HG03521 (cell line): ENCODE results near the gene TMEM116.
"Not testable (repeated sequence)": the region's sequence is repeated elsewhere in the genome, so short reads cannot be mapped to it uniquely, and the experiment has no call there.

Experiments used
- ATAC-seq: cut with Tn5 transposase; IDR thresholded peaks from one replicate; pipeline ENCODE4 v1.9.1; 2021; ENCODE audit warnings: mild to moderate bottlenecking, moderate library complexity; ENCODE audit not compliant: unreplicated experiment

TMEM116 gene

DNA sequence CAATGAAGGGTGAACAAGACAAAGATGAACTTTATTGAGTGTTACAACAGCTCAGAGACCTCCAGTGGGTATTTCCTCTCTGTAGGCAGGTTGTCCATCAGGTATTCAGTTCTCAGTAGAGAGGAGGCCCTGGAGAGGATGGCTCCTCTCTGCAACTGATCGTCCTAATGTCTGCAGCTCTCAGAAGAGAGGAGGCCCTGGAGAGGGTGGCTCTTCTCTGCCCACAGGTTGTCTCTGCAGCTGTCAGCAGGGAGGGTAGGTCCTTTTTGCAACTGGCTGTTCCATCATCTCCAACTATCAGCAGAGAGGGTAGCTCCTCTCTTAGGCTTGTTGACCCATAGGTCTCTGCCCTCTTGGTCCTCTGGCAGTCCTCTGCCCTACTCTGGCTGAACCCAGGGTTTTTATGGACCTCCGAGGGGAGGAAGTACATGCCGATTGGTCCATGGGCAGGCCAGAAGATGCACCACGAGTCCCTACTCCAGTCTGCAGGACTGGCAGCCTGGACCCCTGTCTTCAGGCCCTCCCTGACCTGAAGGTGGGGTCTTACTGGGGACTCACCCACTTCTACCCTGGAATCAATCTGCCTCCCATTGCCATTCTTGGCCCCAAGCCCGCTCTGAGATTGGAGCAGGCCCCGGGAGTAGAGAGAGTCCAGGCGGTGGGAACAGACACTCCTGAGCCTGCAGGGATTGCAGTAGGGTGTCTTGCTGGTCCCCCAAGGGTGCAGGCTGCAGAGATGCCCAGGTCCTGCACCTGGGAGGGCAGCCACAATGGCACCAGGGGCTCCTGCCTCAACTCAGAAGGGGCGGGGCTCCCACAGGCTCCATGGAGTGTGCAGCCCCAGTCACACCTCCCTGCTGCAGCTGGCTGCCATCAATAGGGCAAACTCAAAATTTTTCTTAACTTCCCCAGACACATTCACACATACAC, 2.3 kb downstream of the TMEM116 start:
- no peak for ATAC-seq

- not testable (repeated sequence) for ATAC-seq
Observed at GRCh38 chr12:112009596-112009995, 3.4 kb downstream of the TMEM116 start.

GRCh38 chr12:112008918-112009317, 4.0 kb downstream of the TMEM116 start:
- ATAC-seq = no peak

GRCh38 chr12:112007945-112008344, 5.0 kb downstream of the TMEM116 start:
- no peak for ATAC-seq

DNA sequence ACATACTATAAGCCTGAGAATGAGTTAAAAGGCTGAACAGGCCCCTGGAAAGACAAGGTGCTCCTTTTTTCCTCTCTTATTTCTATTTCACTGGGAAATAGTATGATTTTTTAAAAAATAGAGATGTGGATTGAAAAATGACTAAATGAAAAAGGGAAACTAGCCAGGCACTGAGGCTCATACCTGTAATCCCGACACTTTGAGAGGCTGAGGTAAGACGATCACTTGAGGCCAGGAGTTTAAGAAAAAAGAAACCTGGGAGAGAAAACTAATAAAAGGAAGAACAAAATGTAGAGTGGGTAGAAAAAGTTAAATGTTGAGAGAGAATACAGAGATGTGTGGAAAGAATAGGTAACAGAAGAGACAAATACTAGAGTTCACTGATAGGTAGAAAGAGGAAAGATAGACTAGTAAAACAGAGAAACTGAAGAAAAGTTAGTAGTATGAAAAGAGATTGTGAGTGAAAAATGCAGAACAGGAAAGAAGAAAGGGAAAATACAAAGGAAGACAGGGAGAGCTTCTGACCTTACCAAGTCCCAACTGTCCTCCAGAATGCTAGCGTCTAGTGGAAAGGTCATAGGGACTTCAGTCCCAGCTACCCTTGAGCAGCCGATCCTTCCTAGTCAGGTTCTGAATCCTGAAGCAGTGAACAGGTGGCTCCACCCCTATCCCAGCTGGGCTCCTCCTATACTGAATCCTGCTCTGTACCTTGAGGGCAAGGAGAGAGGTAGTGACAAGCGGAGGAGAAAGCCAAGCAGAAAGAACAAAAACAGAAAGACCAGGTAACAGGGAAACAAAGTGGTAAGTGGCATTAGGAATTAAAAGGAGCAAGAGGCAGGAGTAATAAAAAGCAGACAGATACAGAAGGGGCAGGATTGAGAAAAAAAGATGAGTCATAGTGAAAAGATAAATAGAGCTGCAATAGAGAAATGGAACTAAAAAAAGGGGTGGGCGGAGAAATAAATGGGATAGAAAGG, 7.3 kb downstream of the TMEM116 start:
- ATAC-seq = no peak

GRCh38 chr12:112004041-112004440, 8.9 kb downstream of the TMEM116 start:
- ATAC-seq = no peak

- ATAC-seq = no peak
Observed at GRCh38 chr12:112001576-112001975, 11.4 kb downstream of the TMEM116 start.

GRCh38 chr12:112000820-112001219, 12.1 kb downstream of the TMEM116 start:
- no peak for ATAC-seq

DNA sequence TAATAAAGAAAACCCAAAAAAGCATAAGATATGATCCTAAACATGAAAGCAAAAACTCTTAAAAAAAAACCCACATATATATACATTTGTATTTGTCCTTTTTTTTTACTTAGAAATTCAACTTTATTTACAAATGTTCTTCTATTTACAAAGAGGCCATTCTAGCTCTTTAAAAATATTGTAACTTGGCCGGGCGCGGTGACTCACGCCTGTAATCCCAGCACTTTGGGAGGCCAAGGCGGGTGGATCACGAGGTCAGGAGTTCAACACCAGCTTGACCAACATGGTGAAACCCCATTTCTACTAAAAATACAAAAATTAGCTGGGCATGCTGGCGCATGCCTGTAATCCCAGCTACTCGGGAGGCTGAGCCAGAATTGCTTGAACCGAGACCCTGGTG, 13.8 kb downstream of the TMEM116 start:
- not testable (repeated sequence) for ATAC-seq

- ATAC-seq = no peak
Observed at GRCh38 chr12:111998015-111998414, 14.9 kb downstream of the TMEM116 start.

- ATAC-seq = no peak
Observed at GRCh38 chr12:111997300-111997699, 15.7 kb downstream of the TMEM116 start.

DNA sequence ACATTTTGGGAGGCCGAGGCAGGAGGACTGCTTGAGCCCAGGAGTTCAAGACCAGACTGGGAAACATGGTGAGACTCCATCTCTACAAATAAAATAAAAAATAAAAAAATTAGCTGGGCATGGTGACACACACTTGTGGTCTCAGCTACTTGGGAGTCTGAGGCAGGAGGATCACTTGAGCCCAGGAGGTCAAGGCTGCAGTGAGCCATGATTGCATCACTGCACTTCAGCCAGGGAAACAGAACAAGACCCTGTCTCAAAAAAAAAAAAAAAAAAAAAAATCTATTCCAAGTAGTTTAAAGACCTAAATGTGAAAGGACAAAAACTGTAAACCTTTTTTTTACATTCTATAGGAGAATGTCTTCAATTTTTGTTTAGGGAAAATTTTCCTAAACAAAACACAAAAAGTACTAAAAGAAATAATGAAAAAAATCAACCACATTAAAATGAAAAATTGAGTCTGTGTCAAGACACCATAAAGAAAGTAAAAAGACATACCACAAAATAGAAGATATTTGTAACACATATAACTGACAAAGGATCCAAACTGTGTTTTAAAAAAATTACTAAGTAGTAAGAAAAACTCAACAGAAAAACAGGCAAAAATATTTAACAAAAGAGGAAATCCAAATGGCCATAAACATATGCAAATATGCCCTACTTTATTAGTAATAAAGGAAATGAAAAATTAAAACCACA, 17.0 kb downstream of the TMEM116 start:
- no peak for ATAC-seq

DNA sequence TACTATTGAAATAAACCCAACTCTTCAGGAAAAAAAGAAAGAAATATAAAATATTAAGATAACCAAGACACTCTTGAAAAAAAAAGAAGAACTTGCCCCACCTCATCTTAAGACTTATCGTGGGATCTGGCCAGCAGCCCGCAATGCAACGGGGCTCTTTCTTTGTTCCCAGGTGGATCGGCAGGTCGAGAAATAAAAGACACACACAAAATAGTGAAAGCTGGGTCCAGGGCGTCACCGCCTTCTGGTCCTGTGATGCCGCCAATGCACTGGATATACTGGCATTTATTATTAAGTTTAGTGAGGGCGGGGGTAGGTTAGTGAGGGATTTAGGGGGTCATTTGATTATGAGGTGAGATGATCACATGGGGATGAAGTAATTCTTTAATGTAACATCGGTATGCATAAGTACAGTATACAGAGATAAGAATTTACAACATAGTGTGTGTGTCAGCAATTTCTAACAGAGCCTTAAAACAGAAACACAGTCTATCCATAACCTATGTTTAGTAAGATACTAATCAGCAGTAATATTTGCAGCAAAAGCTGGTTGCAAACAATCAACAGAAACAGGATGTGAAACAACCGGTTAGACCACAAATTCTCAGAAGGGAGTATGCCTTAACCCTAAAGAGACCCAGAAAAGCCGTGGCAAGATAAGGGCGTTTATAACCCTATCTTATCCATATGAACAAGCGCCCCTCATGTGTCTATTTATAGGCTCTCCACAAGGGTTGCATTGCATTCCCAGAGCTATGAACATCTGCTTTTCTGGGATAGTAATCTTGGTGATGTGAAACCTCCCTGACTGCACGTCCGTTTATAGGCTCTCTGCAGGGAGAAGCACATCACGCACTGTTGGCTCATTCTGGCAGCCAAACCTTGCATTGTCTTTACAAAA, 18.5 kb downstream of the TMEM116 start:
- not testable (repeated sequence) for ATAC-seq

- ATAC-seq = no peak
Observed at GRCh38 chr12:111993292-111994150, 19.4 kb downstream of the TMEM116 start.

GRCh38 chr12:111992464-111992863, 20.5 kb downstream of the TMEM116 start:
- no peak for ATAC-seq

GRCh38 chr12:111991946-111992345, 21.0 kb downstream of the TMEM116 start:
- no peak for ATAC-seq

GRCh38 chr12:111991535-111991934, 21.4 kb downstream of the TMEM116 start:
- no peak for ATAC-seq

DNA sequence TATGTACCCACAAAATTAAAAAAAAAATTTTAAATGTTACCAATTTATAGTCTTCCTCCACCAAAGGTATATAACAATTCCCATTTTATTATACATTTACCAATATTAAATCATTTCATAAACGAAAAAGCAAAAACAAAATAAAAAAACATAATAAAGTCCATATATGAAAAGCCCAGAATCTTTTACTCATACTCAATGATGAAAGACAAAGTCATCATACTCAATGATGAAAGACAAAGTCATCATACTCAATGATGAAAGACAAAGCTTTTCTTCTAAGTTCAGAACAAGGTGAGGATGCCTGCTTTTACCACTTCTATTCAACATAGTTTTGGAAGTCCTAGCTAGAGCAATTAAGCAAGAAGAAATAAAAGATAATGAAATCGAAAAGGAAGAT, 28.1 kb downstream of the TMEM116 start:
- no peak for ATAC-seq

DNA sequence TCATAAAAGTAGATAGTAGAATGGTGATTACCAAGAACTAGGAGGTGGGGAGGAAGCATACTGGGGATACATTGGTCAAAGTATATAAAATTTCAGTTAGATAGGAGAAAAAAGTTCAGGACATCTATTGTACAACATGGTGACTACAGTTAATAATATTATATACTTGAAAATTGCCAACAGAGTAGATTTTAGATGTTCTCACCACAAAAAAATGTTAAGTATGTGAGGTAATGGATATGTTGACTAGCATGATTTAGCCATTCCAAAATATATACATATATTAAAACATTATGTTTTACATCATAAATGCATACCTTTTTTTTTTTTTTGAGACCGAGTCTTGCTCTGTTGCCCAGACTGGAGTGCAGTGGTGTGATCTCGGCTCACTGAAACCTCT, 31.0 kb downstream of the TMEM116 start:
- no peak for ATAC-seq
